ENCODE measurements around the gene UBE2J2. TPM values are rescaled to one million over a fixed set of nuclear protein-coding genes. Genes with fewer than 3 reads are reported as not detected.

UBE2J2 gene
- total RNA-seq, 1 donor: 51.4 TPM

DNA sequence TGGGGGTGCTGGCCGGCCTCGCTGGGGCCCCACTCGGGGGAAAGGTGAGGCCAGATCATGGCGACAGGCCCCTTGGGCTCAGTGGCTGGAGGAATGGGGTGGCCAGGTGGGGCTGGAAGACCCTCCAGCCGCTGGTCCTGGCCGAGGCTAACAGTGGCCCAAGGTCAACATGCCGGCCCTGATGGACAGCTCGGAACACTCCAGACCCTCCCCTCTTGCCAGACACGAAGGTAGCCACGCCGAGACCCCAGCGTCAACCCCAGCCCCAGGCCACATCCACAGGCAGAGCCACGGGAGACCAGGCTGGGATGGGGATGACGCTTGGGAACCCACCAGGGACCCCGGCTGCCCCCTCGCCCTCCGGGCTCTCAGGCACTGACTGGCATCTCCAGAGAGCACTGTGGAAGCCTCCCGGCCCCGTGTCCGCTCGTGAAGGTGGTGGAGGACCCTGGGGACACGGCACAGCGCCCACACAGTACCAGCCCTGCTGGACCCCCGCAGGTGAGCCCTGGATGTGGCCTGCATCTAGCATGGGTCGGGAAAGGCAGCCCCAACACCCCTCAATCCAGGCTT, 26.2 kb downstream of the UBE2J2 start:
- DNase-seq (ENCODE audit: low read depth): no peak
- TF ChIP-seq, protein P1, sequence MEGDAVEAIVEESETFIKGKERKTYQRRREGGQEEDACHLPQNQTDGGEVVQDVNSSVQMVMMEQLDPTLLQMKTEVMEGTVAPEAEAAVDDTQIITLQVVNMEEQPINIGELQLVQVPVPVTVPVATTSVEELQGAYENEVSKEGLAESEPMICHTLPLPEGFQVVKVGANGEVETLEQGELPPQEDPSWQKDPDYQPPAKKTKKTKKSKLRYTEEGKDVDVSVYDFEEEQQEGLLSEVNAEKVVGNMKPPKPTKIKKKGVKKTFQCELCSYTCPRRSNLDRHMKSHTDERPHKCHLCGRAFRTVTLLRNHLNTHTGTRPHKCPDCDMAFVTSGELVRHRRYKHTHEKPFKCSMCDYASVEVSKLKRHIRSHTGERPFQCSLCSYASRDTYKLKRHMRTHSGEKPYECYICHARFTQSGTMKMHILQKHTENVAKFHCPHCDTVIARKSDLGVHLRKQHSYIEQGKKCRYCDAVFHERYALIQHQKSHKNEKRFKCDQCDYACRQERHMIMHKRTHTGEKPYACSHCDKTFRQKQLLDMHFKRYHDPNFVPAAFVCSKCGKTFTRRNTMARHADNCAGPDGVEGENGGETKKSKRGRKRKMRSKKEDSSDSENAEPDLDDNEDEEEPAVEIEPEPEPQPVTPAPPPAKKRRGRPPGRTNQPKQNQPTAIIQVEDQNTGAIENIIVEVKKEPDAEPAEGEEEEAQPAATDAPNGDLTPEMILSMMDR (IDR thresholded peaks at IDR 0.05; ENCODE audit: insufficient read depth, low read depth, low read length): no peak
- H3K4me3 ChIP-seq (ENCODE audit: low read depth, low read length): no peak overlapping the region

DNA sequence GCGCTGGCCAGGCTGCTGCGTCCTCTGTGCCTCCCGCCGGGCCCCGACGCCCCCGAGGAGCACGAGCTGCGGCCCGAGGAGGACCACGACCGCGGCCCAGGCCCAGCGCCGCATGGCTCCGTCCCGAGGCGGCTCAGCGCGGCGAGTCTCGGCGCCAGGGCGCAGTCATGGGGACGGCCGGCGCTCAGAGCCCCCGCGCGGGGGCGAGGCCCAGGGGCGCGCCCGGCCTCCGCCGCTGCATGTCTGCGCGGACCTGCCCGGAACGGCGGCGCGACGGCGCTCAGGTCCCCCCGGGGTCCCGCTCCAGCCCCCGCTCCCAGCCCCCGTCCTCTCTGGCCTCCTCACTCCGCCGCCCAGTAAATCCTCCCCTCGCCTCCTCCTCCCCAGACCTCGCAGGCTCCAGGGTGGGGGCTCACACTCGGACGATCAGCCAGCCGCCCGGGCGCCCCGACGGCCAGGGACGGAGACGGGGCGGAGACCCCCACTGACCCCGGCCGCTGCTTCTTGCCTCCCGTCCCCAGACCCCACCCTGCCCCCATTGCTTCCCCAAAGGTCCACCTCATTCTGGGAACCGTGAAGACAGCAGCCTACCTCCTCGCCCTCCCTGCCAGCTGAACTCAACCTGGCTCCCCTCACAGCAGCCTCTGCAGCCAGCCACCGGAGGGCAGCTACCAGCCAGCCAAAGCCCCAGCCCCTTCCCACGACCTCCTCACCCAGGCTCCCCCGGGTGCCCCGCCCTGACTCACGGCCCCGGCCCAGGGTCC, 26.9 kb downstream of the UBE2J2 start, which contains the start of gene C1QTNF12:
C1QTNF12 (minus strand) TSS at position 146 of the 764 bp plus-strand sequence; CDS start at position 114, 32 bp downstream.
- no peak for DNase-seq (ENCODE audit: low read depth)
- no peak within 1 kb of the TSS for H3K4me3 ChIP-seq (ENCODE audit: low read depth, low read length)
- TF ChIP-seq, protein P1 (IDR thresholded peaks at IDR 0.05; ENCODE audit: insufficient read depth, low read depth, low read length): no peak

- DNase-seq (ENCODE audit: low read depth): no peak
- H3K4me3 ChIP-seq (ENCODE audit: low read depth, low read length): no peak overlapping the region
- TF ChIP-seq, protein P1 (IDR thresholded peaks at IDR 0.05; ENCODE audit: insufficient read depth, low read depth, low read length): no peak
Measured at GRCh38 chr1:1245817-1246576, 27.7 kb downstream of the UBE2J2 start.

GRCh38 chr1:1245178-1245816, 28.4 kb downstream of the UBE2J2 start:
- no peak overlapping the region for H3K4me3 ChIP-seq (ENCODE audit: low read depth, low read length)
- TF ChIP-seq, protein P1 (IDR thresholded peaks at IDR 0.05; ENCODE audit: insufficient read depth, low read depth, low read length): no peak
- no peak for DNase-seq (ENCODE audit: low read depth)

GRCh38 chr1:1244192-1244811, 29.4 kb downstream of the UBE2J2 start:
- no peak for DNase-seq (ENCODE audit: low read depth)
- no peak overlapping the region for H3K4me3 ChIP-seq (ENCODE audit: low read depth, low read length)
- TF ChIP-seq, protein P1 (IDR thresholded peaks at IDR 0.05; ENCODE audit: insufficient read depth, low read depth, low read length): no peak

DNA sequence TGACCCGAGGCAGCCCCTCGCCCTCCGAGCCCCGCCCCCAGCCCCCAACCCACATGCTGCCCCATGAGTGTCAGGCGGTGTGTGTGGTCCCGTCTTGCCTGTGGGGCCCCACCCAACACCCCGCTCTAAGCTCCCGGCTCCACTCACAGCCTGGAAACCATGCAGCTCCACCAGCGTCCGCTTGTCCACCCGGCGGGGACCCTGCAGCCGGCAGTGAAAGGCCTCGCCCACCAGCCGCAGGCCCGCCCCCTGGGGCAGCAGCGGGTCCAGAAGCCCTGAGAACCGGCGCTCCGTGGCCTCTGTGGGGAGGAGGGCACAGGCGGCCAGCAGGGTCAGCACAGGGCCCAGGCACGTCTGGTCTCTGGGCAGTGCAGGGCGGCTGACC, 29.9 kb downstream of the UBE2J2 start:
- DNase-seq (ENCODE audit: low read depth): no peak
- no peak overlapping the region for H3K4me3 ChIP-seq (ENCODE audit: low read depth, low read length)
- TF ChIP-seq, protein P1 (IDR thresholded peaks at IDR 0.05; ENCODE audit: insufficient read depth, low read depth, low read length): no peak
